Epithelial cell of proximal tubule (primary cell): ENCODE measurements around the gene FOXP2. TPM values are rescaled to one million over a fixed set of nuclear protein-coding genes. Genes with fewer than 3 reads are reported as not detected.
A peak's percentile ranks its signal among the peaks of the same experiment; 100 is the strongest.
"Not testable (repeated sequence)": the region's sequence is repeated elsewhere in the genome, so short reads cannot be mapped to it uniquely, and the experiment has no call there.

Source experiments
- DNase-seq: peaks from one replicate; pipeline ENCODE4 v3.0.0-alpha.2; 2011; ENCODE audit warnings: low read depth
- H3K4me3 ChIP-seq: 2 replicates; pipeline ENCODE4 v1.5.1; 2011; ENCODE audit warnings: low read depth, mild to moderate bottlenecking, low read length
- total RNA-seq: library from RNA; depleted of rRNA; stranded (reverse); fragments of >200 nt; gene quantifications from 2 replicates; pipeline ENCODE4 v1.2.3, GENCODE V29; 2015
- TF ChIP-seq, protein P1 (sequence below): conservative IDR thresholded peaks from 2 replicates; pipeline ENCODE4 v1.5.1; 2012; ENCODE audit warnings: low read depth, mild to moderate bottlenecking, low read length

The FOXP2 gene
- total RNA-seq, 1 donor from 2014 or later = 0.06 TPM

GRCh38 chr7:114548081-114548980 is 133.7 kb downstream of the FOXP2 start:
- no peak overlapping the region for H3K4me3 ChIP-seq
- TF ChIP-seq, protein P1, sequence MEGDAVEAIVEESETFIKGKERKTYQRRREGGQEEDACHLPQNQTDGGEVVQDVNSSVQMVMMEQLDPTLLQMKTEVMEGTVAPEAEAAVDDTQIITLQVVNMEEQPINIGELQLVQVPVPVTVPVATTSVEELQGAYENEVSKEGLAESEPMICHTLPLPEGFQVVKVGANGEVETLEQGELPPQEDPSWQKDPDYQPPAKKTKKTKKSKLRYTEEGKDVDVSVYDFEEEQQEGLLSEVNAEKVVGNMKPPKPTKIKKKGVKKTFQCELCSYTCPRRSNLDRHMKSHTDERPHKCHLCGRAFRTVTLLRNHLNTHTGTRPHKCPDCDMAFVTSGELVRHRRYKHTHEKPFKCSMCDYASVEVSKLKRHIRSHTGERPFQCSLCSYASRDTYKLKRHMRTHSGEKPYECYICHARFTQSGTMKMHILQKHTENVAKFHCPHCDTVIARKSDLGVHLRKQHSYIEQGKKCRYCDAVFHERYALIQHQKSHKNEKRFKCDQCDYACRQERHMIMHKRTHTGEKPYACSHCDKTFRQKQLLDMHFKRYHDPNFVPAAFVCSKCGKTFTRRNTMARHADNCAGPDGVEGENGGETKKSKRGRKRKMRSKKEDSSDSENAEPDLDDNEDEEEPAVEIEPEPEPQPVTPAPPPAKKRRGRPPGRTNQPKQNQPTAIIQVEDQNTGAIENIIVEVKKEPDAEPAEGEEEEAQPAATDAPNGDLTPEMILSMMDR = no peak
- no peak for DNase-seq

DNA sequence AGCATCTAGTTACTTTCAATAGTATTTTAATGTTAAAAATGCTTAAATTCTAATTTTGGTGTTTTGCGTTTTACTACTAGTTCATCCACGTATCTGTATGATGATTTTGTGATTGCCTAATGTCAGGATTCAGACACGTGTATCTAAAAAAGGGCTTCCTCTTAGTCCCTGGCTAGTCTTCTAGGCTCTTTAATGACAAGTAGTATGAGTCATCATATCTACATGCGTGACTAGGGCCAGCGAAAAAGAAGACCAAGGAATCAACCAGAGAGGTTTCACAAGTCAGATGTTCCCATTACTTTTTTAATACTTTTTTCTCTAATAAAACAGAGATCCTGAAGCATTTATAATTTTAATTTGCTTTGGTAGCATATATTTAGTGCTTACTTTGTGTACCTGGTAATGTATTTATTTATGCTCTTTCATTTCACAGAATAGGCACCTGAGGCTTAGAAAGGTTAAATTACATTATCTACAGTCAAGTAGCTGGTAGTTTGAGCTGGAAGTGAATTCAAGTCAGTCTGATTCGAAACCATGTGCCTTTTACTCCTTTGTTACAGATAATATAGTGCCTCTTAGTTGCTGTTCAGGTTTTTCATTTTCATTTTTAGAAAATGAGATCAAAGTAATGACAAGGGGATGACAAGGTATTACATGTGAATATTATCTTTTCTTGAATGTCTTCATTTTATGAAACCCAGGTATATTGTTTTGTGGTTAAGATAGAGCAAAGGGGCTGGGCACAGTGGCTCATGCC is 140.3 kb downstream of the FOXP2 start:
- H3K4me3 ChIP-seq = no peak overlapping the region
- TF ChIP-seq, protein P1 = no peak
- no peak for DNase-seq

- TF ChIP-seq, protein P1 = no peak
- no peak for DNase-seq
- no peak overlapping the region for H3K4me3 ChIP-seq
Observed at GRCh38 chr7:114567416-114567815, 152.8 kb downstream of the FOXP2 start.

DNA sequence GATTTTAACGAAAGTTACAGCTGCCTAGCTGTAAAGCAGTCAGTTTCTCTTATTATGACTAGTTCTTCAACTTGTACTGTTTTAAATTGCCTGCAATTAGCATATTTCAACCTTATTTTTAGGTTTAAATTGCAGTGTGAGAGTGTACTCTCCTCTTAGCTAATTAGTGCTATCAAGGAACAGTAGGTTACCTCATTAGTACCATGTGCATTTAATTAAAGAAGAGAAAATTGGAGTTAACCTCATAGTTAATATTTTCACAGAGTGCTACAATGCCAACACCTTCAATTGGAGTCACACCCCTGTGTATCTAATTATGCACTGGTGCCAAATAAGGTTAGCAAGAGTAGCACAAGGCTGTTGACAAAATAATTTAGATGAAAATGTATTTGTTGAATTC is 154.6 kb downstream of the FOXP2 start:
- H3K4me3 ChIP-seq = no peak overlapping the region
- no peak for DNase-seq
- TF ChIP-seq, protein P1 = no peak

DNA sequence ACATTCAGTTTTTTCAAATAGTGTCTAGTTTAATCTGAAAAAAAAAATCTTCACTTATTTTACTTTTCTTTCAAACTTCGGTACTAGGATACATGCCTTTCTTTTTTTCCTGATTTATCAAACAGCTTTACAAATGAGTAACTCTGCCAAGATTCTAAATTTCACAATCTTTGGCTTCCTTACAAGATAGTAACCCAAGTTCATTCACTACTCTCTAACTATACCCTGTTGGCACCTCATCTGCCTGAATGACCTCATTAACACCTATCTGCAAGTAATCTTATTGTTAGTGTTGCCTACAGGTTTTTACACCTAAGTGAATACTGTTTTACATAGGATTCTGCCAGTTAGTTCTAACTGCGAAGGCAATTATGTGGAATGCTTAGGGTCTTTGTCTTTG is 159.8 kb downstream of the FOXP2 start:
- H3K4me3 ChIP-seq = no peak overlapping the region
- TF ChIP-seq, protein P1 = no peak
- DNase-seq = peak; percentile 45

- no peak overlapping the region for H3K4me3 ChIP-seq
- DNase-seq = no peak
- TF ChIP-seq, protein P1 = no peak
Observed at GRCh38 chr7:114575098-114575497, 160.5 kb downstream of the FOXP2 start.

GRCh38 chr7:114580963-114581362 is 166.3 kb downstream of the FOXP2 start:
- H3K4me3 ChIP-seq, DNase-seq: not testable (repeated sequence)
